ENCODE data around the gene RSL24D1.

GRCh38 chr15:55164284-55164683 lies 32.5 kb downstream of the RSL24D1 start:
- TF ChIP-seq CTCF (IDR thresholded peaks at IDR 0.05; ENCODE audit: insufficient read depth, low read length, poor library complexity, severe bottlenecking) (no peak), EZH2phosphoT487 (conservative IDR thresholded peaks at IDR 0.05; ENCODE audit: low read length) (no peak)
